ENCODE results near the gene BCL2L15.

BCL2L15 gene

DNA sequence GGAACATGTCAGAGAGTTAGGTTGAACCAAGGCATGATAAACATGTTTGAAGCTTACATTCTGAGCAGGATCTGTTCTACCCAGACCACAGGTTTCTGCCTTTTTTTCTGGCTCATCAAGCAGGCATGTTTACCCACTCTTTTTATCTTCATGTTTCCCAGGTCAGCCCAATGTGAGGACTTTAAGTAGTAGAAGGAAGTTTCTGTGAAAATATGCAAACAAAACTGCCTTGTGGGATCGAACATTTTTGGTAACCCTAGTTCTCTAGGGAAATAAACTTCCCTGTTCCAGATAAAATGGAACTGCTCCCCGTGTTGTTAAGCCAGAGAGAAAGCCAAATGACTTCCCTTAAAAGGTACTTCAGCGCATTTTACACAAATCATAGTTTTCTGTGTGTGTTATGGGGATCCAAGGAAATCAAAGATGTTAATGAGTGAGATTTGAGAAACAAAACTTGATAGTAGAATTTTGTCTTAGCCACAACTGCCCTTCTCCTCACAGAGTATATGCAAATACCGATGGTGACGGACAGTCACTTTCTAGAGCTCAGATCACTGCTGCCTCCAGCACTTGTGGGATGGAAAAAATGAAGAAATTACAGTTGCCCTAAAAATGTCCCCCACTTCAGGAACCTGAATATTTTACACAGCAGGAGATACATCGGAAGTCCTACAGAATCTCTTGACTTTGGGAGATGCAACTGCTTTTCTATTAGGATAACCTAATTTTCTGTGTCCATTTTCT is 41.0 kb upstream of the BCL2L15 start:
- Histone ChIP-seq H3K4me3 (ENCODE audit: low read length) (peak overlapping the region; percentile 75), H3K4me1 (ENCODE audit: insufficient read depth, low read length) (peaks cover 11% of the 10 kb centered on the region), H3K9me3 (ENCODE audit: insufficient read depth, low read depth, low read length) (no peaks in the 10 kb centered on the region), H3K9ac (ENCODE audit: low read depth, low read length) (peak overlapping the region; percentile 37; the same call in 1 of the 2 replicates), H3K27ac (ENCODE audit: low read depth, low read length) (no peak overlapping the region), H3K27me3 (ENCODE audit: insufficient read depth, low read length) (peaks cover 7% of the 10 kb centered on the region; the same call in 1 of the 2 replicates), H3K36me3 (ENCODE audit: insufficient read depth, low read length) (no peaks in the 10 kb centered on the region)
- WGBS = 42% methylated on average over 5 of the region's 6 CpGs

- 97% methylated on average over 2 of the region's 2 CpGs for WGBS
- Histone ChIP-seq H3K4me3 (ENCODE audit: low read length) (no peak overlapping the region), H3K27ac (ENCODE audit: low read depth, low read length) (no peak overlapping the region), H3K4me1 (ENCODE audit: insufficient read depth, low read length) (no peaks in the 10 kb centered on the region), H3K9me3 (ENCODE audit: insufficient read depth, low read depth, low read length) (no peaks in the 10 kb centered on the region), H3K27me3 (ENCODE audit: insufficient read depth, low read length) (peaks cover 7% of the 10 kb centered on the region; the same call in 1 of the 2 replicates), H3K36me3 (ENCODE audit: insufficient read depth, low read length) (no peaks in the 10 kb centered on the region), H3K9ac (ENCODE audit: low read depth, low read length) (no peak overlapping the region)
Observed at GRCh38 chr1:113924473-113924872, 37.1 kb upstream of the BCL2L15 start.

GRCh38 chr1:113922957-113923356 is 35.6 kb upstream of the BCL2L15 start:
- no peak overlapping the region for H3K9ac ChIP-seq (ENCODE audit: low read depth, low read length)
- H3K27ac ChIP-seq (ENCODE audit: low read depth, low read length) = no peak overlapping the region
- no peaks in the 10 kb centered on the region for H3K36me3 ChIP-seq (ENCODE audit: insufficient read depth, low read length)
- no peaks in the 10 kb centered on the region for H3K9me3 ChIP-seq (ENCODE audit: insufficient read depth, low read depth, low read length)
- H3K27me3 ChIP-seq (ENCODE audit: insufficient read depth, low read length) = peaks cover 7% of the 10 kb centered on the region; the same call in 1 of the 2 replicates
- no peak overlapping the region for H3K4me3 ChIP-seq (ENCODE audit: low read length)
- WGBS = 69% methylated on average over 4 of the region's 4 CpGs
- no peaks in the 10 kb centered on the region for H3K4me1 ChIP-seq (ENCODE audit: insufficient read depth, low read length)

DNA sequence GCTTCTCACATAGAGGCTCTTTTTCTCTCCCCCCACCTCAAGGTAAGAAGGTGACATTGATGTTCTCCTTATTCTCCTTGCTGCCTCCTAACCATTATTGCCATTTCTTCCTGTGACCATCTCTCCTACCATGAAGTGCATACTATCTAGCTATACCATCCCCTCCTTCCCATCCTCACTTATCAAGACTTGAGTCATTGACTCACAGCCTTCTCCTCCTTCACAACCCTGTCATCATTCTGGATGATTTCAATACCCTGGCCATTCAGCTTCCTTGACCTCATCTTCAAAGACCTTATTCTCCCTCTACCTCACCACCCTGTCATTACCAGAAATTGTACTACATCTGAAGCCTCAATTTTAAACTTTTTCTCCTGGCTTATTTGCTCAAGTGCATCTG is 30.9 kb upstream of the BCL2L15 start:
- no peaks in the 10 kb centered on the region for H3K9me3 ChIP-seq (ENCODE audit: insufficient read depth, low read depth, low read length)
- H3K36me3 ChIP-seq (ENCODE audit: insufficient read depth, low read length) = peaks cover 4% of the 10 kb centered on the region; the same call in 1 of the 2 replicates
- no peaks in the 10 kb centered on the region for H3K4me1 ChIP-seq (ENCODE audit: insufficient read depth, low read length)
- H3K9ac ChIP-seq (ENCODE audit: low read depth, low read length) = no peak overlapping the region
- no peak overlapping the region for H3K4me3 ChIP-seq (ENCODE audit: low read length)
- H3K27ac ChIP-seq (ENCODE audit: low read depth, low read length) = no peak overlapping the region
- no peaks in the 10 kb centered on the region for H3K27me3 ChIP-seq (ENCODE audit: insufficient read depth, low read length)

GRCh38 chr1:113917400-113918082 is 30.2 kb upstream of the BCL2L15 start:
- no peak overlapping the region for H3K4me3 ChIP-seq (ENCODE audit: low read length)
- no peak overlapping the region for H3K27ac ChIP-seq (ENCODE audit: low read depth, low read length)
- H3K9ac ChIP-seq (ENCODE audit: low read depth, low read length) = no peak overlapping the region
- no peaks in the 10 kb centered on the region for H3K27me3 ChIP-seq (ENCODE audit: insufficient read depth, low read length)
- 90% methylated on average over 2 of the region's 2 CpGs for WGBS
- no peaks in the 10 kb centered on the region for H3K4me1 ChIP-seq (ENCODE audit: insufficient read depth, low read length)
- H3K9me3 ChIP-seq (ENCODE audit: insufficient read depth, low read depth, low read length) = no peaks in the 10 kb centered on the region
- peaks cover 7% of the 10 kb centered on the region; the same call in 1 of the 2 replicates for H3K36me3 ChIP-seq (ENCODE audit: insufficient read depth, low read length)

DNA sequence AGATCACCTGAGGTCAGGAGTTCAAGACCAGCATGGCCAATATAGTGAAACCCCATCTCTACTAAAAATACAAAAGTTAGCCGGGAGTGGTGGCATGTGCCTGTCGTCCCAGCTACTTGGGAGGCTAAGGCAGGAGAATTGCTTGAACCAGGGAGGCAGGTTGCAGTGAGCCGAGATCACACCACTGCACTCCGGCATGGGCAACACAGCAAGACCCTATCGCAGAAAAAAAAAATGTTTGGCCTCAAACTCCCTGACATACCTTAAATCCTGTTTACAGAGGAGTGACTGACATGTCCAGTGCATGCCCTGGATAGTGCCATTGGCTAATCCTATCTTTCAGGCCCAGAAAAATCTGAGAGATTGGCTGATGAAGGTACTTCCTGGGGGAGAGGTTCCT is 29.6 kb upstream of the BCL2L15 start:
- WGBS = 94% methylated on average over 5 of the region's 5 CpGs
- Histone ChIP-seq H3K4me3 (ENCODE audit: low read length) (no peak overlapping the region), H3K27ac (ENCODE audit: low read depth, low read length) (no peak overlapping the region), H3K4me1 (ENCODE audit: insufficient read depth, low read length) (no peaks in the 10 kb centered on the region), H3K36me3 (ENCODE audit: insufficient read depth, low read length) (peaks cover 12% of the 10 kb centered on the region), H3K9me3 (ENCODE audit: insufficient read depth, low read depth, low read length) (no peaks in the 10 kb centered on the region), H3K27me3 (ENCODE audit: insufficient read depth, low read length) (no peaks in the 10 kb centered on the region), H3K9ac (ENCODE audit: low read depth, low read length) (no peak overlapping the region)

DNA sequence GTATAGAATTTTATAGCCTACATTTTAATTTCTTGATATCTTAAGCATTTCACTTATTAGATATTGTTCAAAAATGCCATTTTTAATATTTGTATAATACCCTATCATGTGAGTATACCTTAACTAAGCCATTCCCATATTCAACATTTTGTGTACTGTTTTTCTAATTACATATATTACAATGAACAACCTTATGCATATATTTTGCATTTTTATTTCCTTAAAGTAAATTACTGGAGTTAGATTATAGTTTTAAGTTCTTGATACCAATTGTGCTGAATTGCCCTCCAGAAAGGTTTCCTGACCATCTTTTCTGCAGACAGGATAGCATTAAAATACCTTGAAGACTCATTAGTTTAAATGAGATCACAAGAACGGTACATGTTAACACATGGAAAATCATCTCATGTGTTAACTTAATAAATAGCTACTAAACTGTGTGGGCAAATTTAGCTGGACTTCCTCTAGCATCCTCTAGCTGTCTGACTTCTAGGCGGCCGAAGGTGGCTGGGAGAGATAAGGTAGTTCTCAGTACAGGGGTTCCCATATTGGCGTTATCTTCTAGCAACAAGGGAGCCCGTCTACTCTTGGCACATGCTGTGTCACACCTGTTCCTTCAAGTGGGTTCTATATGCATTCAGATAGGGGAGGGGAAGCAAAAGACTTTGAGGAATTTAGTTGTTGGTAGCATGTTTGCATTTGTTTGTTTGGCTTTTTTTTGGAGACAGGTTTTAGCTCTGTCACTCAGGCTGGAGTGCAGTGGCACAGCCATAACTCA is 26.7 kb upstream of the BCL2L15 start:
- H3K9ac ChIP-seq (ENCODE audit: low read depth, low read length) = no peak overlapping the region
- no peaks in the 10 kb centered on the region for H3K9me3 ChIP-seq (ENCODE audit: insufficient read depth, low read depth, low read length)
- H3K4me3 ChIP-seq (ENCODE audit: low read length) = no peak overlapping the region
- no peaks in the 10 kb centered on the region for H3K4me1 ChIP-seq (ENCODE audit: insufficient read depth, low read length)
- H3K36me3 ChIP-seq (ENCODE audit: insufficient read depth, low read length) = peaks cover 39% of the 10 kb centered on the region
- H3K27ac ChIP-seq (ENCODE audit: low read depth, low read length) = no peak overlapping the region
- WGBS = 97% methylated on average over 5 of the region's 5 CpGs
- H3K27me3 ChIP-seq (ENCODE audit: insufficient read depth, low read length) = no peaks in the 10 kb centered on the region

GRCh38 chr1:113913312-113913668 is 25.9 kb upstream of the BCL2L15 start:
- Histone ChIP-seq H3K4me3 (ENCODE audit: low read length) (no peak overlapping the region), H3K9me3 (ENCODE audit: insufficient read depth, low read depth, low read length) (no peaks in the 10 kb centered on the region), H3K9ac (ENCODE audit: low read depth, low read length) (no peak overlapping the region; the same call in 1 of the 2 replicates), H3K4me1 (ENCODE audit: insufficient read depth, low read length) (no peaks in the 10 kb centered on the region), H3K27ac (ENCODE audit: low read depth, low read length) (no peak overlapping the region), H3K36me3 (ENCODE audit: insufficient read depth, low read length) (peaks cover 47% of the 10 kb centered on the region), H3K27me3 (ENCODE audit: insufficient read depth, low read length) (no peaks in the 10 kb centered on the region)
- WGBS = 92% methylated on average over 3 of the region's 3 CpGs

- H3K27me3 ChIP-seq (ENCODE audit: insufficient read depth, low read length) = no peaks in the 10 kb centered on the region
- no peaks in the 10 kb centered on the region for H3K4me1 ChIP-seq (ENCODE audit: insufficient read depth, low read length)
- 94% methylated on average over 6 of the region's 6 CpGs for WGBS
- H3K27ac ChIP-seq (ENCODE audit: low read depth, low read length) = no peak overlapping the region
- H3K4me3 ChIP-seq (ENCODE audit: low read length) = no peak overlapping the region
- no peaks in the 10 kb centered on the region for H3K9me3 ChIP-seq (ENCODE audit: insufficient read depth, low read depth, low read length)
- no peak overlapping the region for H3K9ac ChIP-seq (ENCODE audit: low read depth, low read length)
- peaks cover 52% of the 10 kb centered on the region for H3K36me3 ChIP-seq (ENCODE audit: insufficient read depth, low read length)
Observed at GRCh38 chr1:113912594-113913311, 25.4 kb upstream of the BCL2L15 start.

GRCh38 chr1:113905435-113905861 is 18.1 kb upstream of the BCL2L15 start:
- H3K36me3 ChIP-seq (ENCODE audit: insufficient read depth, low read length) = peaks cover 38% of the 10 kb centered on the region
- peak overlapping the region; percentile 98 for H3K4me3 ChIP-seq (ENCODE audit: low read length)
- under 1% methylated on average over 17 of the region's 17 CpGs for WGBS
- peak overlapping the region; percentile 84 for H3K27ac ChIP-seq (ENCODE audit: low read depth, low read length)
- peaks cover 5% of the 10 kb centered on the region; the same call in 1 of the 2 replicates for H3K4me1 ChIP-seq (ENCODE audit: insufficient read depth, low read length)
- H3K27me3 ChIP-seq (ENCODE audit: insufficient read depth, low read length) = no peaks in the 10 kb centered on the region
- peak overlapping the region; percentile 89 for H3K9ac ChIP-seq (ENCODE audit: low read depth, low read length)
- H3K9me3 ChIP-seq (ENCODE audit: insufficient read depth, low read depth, low read length) = no peaks in the 10 kb centered on the region
